Tibial nerve (tissue), 4 donors: Measurements from ENCODE around the gene CRELD1. TPM values are rescaled to one million over a fixed set of nuclear protein-coding genes. Genes with fewer than 3 reads are reported as not detected.

Source experiments
- DNase-seq, 2 donors: peaks; one replicate each; pipeline ENCODE4 v3.0.0-alpha.2; 2019; ENCODE audit warnings: low spot score in 2 of 2
- H3K27ac ChIP-seq, 4 donors: fragments of 200-600 bp; sonication (generic) in 3 of 4; one replicate each; pipeline ENCODE4 v1.5.1; 2017 to 2019; ENCODE audit warnings: mild to moderate bottlenecking in 1 of 4
- H3K27me3 ChIP-seq, 2 donors: fragments of 200-600 bp; sonication (generic) in 1 of 2; one replicate each; pipeline versions ENCODE4 v1.5.1 to v1.6.0; 2017 to 2019
- H3K36me3 ChIP-seq, 3 donors: fragments of 200-600 bp; sonication (generic); one replicate each; pipeline ENCODE4 v1.5.1; 2018 to 2019
- H3K4me1 ChIP-seq, 4 donors: fragments of 200-600 bp; sonication (generic) in 3 of 4; one replicate each; pipeline ENCODE4 v1.5.1; 2017 to 2019
- H3K4me3 ChIP-seq, 4 donors: fragments of 200-600 bp; sonication (generic) in 3 of 4; one replicate each; pipeline ENCODE4 v1.5.1; 2017 to 2019; ENCODE audit warnings: mild to moderate bottlenecking in 1 of 4, moderate library complexity in 1 of 4
- H3K9me3 ChIP-seq, 4 donors: fragments of 200-600 bp; sonication (generic) in 3 of 4; one replicate each; pipeline ENCODE4 v1.5.1; 2017 to 2019
- EP300 ChIP-seq, 2 donors: sonication (generic); formaldehyde crosslinking; IDR thresholded peaks; one replicate each; pipeline ENCODE4 v1.6.1; 2017; ENCODE audit warnings: antibody characterized with exemption in 2 of 2, mild to moderate bottlenecking in 1 of 2
- POLR2A ChIP-seq, 2 donors: fragments of 450-650 bp; IDR thresholded peaks; one replicate each; pipeline ENCODE4 v1.6.1; 2017; ENCODE audit warnings: antibody characterized with exemption in 2 of 2, mild to moderate bottlenecking in 2 of 2, moderate library complexity in 2 of 2
- WGBS, 2 donors: methylation state at CpG; one replicate each; pipeline ENCODE4 v1.1.5; 2018; 5-methylcytosine and 5-hydroxymethylcytosine counted together
- small RNA-seq: library from RNA; depleted of rRNA; stranded (forward); fragments of <200 nt; gene quantifications from one replicate; pipeline ENCODE3, GENCODE V24; 2016
- total RNA-seq, 4 donors: library from RNA; depleted of rRNA; stranded (reverse); fragments of >200 nt; gene quantifications; one replicate each; pipeline ENCODE4 v1.1.0, GENCODE V29; 2016
- TF ChIP-seq, protein P1 (sequence below), 5 experiments: fragments of 200-600 bp in 3 of 5; fragments of 450-650 bp in 2 of 5; sonication (generic) in 3 of 5; IDR thresholded peaks; one replicate each; pipeline ENCODE4 v1.5.1; 2016 to 2019; ENCODE audit warnings: antibody characterized with exemption in 5 of 5, mild to moderate bottlenecking in 3 of 5, moderate library complexity in 2 of 5

Gene CRELD1
- total RNA-seq, 4 donors from 2014 or later = 18.2 to 54.9 (median 27.5) TPM

DNA sequence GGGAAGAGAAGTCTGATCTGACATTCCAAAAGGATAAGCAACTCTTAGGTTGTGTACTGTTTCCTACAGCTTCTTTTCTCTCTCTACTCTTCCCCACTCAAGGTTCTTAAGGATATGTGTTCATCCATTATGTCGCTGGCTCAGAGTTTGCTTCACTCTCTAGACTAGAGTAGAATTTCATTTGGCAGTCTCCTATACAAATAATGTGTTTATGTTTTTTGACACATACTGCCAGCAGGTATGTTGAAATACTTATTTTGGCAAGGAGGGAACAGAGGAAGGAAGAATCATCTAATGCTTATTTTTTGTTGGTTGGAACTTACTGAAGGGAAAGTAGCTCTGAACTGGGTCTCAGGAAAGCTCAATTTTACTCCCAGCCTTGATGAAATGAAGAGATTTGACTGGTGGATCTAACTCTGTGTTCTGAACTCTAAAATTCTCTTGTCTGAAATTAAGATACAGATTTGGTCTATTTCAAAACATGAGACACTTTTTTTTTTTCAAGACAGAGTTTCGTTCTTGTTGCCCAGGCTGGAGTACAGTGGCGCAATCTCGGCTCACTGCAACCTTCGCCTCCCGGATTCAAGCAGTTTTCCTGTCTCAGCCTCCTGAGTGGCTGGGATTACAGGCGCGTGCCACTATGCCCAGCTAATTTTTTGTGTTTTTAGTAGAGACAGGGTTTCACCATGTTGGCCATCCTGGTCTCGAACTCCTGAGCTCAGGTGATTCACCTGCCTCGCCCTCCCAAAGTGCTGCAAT, 60.6 kb downstream of the CRELD1 start:
- Histone ChIP-seq H3K36me3 (peaks cover 0 to 17% (median 0%) of the 10 kb centered on the region in 3 donors), H3K4me3 (no peak overlapping the region), H3K27me3 (no peaks in the 10 kb centered on the region), H3K9me3 (no peaks in the 10 kb centered on the region), H3K4me1 (no peaks in the 10 kb centered on the region), H3K27ac (no peak overlapping the region)
- no peak for DNase-seq
- WGBS, 2 donors = 92 to 94% methylated on average over 10 of the region's 10 CpGs
- TF ChIP-seq EP300 (IDR thresholded peaks at IDR 0.05) = no peak
- TF ChIP-seq POLR2A (IDR thresholded peaks at IDR 0.05) = no peak
- TF ChIP-seq, protein P1, sequence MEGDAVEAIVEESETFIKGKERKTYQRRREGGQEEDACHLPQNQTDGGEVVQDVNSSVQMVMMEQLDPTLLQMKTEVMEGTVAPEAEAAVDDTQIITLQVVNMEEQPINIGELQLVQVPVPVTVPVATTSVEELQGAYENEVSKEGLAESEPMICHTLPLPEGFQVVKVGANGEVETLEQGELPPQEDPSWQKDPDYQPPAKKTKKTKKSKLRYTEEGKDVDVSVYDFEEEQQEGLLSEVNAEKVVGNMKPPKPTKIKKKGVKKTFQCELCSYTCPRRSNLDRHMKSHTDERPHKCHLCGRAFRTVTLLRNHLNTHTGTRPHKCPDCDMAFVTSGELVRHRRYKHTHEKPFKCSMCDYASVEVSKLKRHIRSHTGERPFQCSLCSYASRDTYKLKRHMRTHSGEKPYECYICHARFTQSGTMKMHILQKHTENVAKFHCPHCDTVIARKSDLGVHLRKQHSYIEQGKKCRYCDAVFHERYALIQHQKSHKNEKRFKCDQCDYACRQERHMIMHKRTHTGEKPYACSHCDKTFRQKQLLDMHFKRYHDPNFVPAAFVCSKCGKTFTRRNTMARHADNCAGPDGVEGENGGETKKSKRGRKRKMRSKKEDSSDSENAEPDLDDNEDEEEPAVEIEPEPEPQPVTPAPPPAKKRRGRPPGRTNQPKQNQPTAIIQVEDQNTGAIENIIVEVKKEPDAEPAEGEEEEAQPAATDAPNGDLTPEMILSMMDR (IDR thresholded peaks at IDR 0.05) = no peak

Small RNAs within 50 kb of the gene (small RNA-seq; reads per million reads assigned to genes)
- gene RNU6-882P = not detected

Other genes starting within 250 kb of the CRELD1 start
- not detected for gene CPNE9, start 230.0 kb upstream of the CRELD1 start, total RNA-seq
- gene BRPF1, start 202.1 kb upstream of the CRELD1 start, total RNA-seq = 10 to 100 TPM; 18.0 to 21.0 (median 20.6) TPM
- gene OGG1, start 183.9 kb upstream of the CRELD1 start, total RNA-seq = 10 to 100 TPM; 26.8 to 54.9 (median 40.6) TPM
- 10 to 100 TPM; 60.3 to 94.8 (median 72.2) TPM for gene CAMK1, start 163.9 kb upstream of the CRELD1 start, total RNA-seq
- 10 to 100 TPM; 56.1 to 69.0 (median 65.4) TPM for gene TADA3, start 141.4 kb upstream of the CRELD1 start, total RNA-seq
- gene ARPC4, start 140.8 kb upstream of the CRELD1 start, total RNA-seq = 100 to 1,000 TPM in 2 of 4 donors, 10 to 100 TPM in 2; 96.3 to 169 (median 125) TPM
- 100 to 1,000 TPM in 3 of 4 donors, 10 to 100 TPM in 1; 58.2 to 173 (median 120) TPM for gene TTLL3, start 123.6 kb upstream of the CRELD1 start, total RNA-seq
- 10 to 100 TPM; 37.1 to 69.7 (median 52.2) TPM for gene RPUSD3, start 89.8 kb upstream of the CRELD1 start, total RNA-seq
- gene CIDEC, start 53.6 kb upstream of the CRELD1 start, total RNA-seq = 100 to 1,000 TPM in 3 of 4 donors, 10 to 100 TPM in 1; 72.4 to 380 (median 174) TPM
- 10 to 100 TPM; 21.6 to 46.7 (median 34.7) TPM for gene JAGN1, start 43.2 kb upstream of the CRELD1 start, total RNA-seq
- 10 to 100 TPM in 1 of 4 donors, 1 to 10 TPM in 2, under 1 TPM in 1; 0.59 to 10.1 (median 5.6) TPM for gene IL17RE, start 31.0 kb upstream of the CRELD1 start, total RNA-seq
- 10 to 100 TPM; 60.4 to 68.4 (median 65.1) TPM for gene IL17RC, start 16.7 kb upstream of the CRELD1 start, total RNA-seq
- gene PRRT3, start 18.6 kb downstream of the CRELD1 start, total RNA-seq = 1 to 10 TPM; 2.2 to 3.3 (median 2.7) TPM
- 10 to 100 TPM; 16.1 to 30.6 (median 25.1) TPM for gene EMC3, start 53.0 kb downstream of the CRELD1 start, total RNA-seq
- 10 to 100 TPM in 2 of 4 donors, 1 to 10 TPM in 2; 2.0 to 13.7 (median 7.6) TPM for gene FANCD2, start 92.6 kb downstream of the CRELD1 start, total RNA-seq
- not detected for gene FANCD2OS, start 174.4 kb downstream of the CRELD1 start, total RNA-seq
- 10 to 100 TPM; 50.2 to 97.5 (median 77.5) TPM for gene BRK1, start 181.8 kb downstream of the CRELD1 start, total RNA-seq
- gene VHL, start 207.9 kb downstream of the CRELD1 start, total RNA-seq = 10 to 100 TPM; 24.0 to 45.9 (median 37.0) TPM
- 10 to 100 TPM in 1 of 4 donors, 1 to 10 TPM in 3; 1.5 to 10.8 (median 4.7) TPM for gene IRAK2, start 231.1 kb downstream of the CRELD1 start, total RNA-seq